ENCODE data around the gene TMEM87B.

The TMEM87B gene

GRCh38 chr2:112059671-112060070 is 4.6 kb downstream of the TMEM87B start:
- TF ChIP-seq EZH2 (IDR thresholded peaks at IDR 0.05; ENCODE audit: borderline replicate concordance, low read length): no peak
- TF ChIP-seq, protein P1, sequence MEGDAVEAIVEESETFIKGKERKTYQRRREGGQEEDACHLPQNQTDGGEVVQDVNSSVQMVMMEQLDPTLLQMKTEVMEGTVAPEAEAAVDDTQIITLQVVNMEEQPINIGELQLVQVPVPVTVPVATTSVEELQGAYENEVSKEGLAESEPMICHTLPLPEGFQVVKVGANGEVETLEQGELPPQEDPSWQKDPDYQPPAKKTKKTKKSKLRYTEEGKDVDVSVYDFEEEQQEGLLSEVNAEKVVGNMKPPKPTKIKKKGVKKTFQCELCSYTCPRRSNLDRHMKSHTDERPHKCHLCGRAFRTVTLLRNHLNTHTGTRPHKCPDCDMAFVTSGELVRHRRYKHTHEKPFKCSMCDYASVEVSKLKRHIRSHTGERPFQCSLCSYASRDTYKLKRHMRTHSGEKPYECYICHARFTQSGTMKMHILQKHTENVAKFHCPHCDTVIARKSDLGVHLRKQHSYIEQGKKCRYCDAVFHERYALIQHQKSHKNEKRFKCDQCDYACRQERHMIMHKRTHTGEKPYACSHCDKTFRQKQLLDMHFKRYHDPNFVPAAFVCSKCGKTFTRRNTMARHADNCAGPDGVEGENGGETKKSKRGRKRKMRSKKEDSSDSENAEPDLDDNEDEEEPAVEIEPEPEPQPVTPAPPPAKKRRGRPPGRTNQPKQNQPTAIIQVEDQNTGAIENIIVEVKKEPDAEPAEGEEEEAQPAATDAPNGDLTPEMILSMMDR (IDR thresholded peaks at IDR 0.05; ENCODE audit: low read length): no peak
- H3K27me3 ChIP-seq (ENCODE audit: insufficient read depth, low read length): no peaks in the 10 kb centered on the region
- H3K9ac ChIP-seq (ENCODE audit: low read length): no peak overlapping the region
- H3K27ac ChIP-seq (ENCODE audit: low read depth, low read length, poor library complexity, severe bottlenecking): no peak overlapping the region
- peaks cover 14% of the 10 kb centered on the region for H3K79me2 ChIP-seq (ENCODE audit: insufficient read depth, low read length)
- no peaks in the 10 kb centered on the region for H3F3A ChIP-seq (ENCODE audit: insufficient read depth, low read length)
- H3K9me2 ChIP-seq (ENCODE audit: low read depth, low read length): no peaks in the 10 kb centered on the region
- H3K9me3 ChIP-seq (ENCODE audit: low read length): no peaks in the 10 kb centered on the region
- H2AFZ ChIP-seq (ENCODE audit: low read length): no peak overlapping the region
- peaks cover 15% of the 10 kb centered on the region for H3K4me1 ChIP-seq (ENCODE audit: insufficient read depth, low read length, severe bottlenecking)
- peaks cover 49% of the 10 kb centered on the region for H3K36me3 ChIP-seq (ENCODE audit: insufficient read depth, low read length)
- no peaks in the 10 kb centered on the region for H4K20me1 ChIP-seq (ENCODE audit: insufficient read depth, low read length)
- H3K4me2 ChIP-seq (ENCODE audit: low read length): no peak overlapping the region
- H3K4me3 ChIP-seq (ENCODE audit: low read depth, low read length, poor library complexity, severe bottlenecking): no peak overlapping the region

GRCh38 chr2:112061299-112061698 is 6.2 kb downstream of the TMEM87B start:
- TF ChIP-seq EZH2 (IDR thresholded peaks at IDR 0.05; ENCODE audit: borderline replicate concordance, low read length): no peak
- TF ChIP-seq, protein P1 (IDR thresholded peaks at IDR 0.05; ENCODE audit: low read length): no peak
- Histone ChIP-seq H3K9me2 (ENCODE audit: low read depth, low read length) (no peaks in the 10 kb centered on the region), H3K36me3 (ENCODE audit: insufficient read depth, low read length) (peaks cover 65% of the 10 kb centered on the region), H3K9ac (ENCODE audit: low read length) (no peak overlapping the region), H3K4me1 (ENCODE audit: insufficient read depth, low read length, severe bottlenecking) (peaks cover 13% of the 10 kb centered on the region), H3K79me2 (ENCODE audit: insufficient read depth, low read length) (peaks cover 9% of the 10 kb centered on the region; the same call in 1 of the 2 replicates), H3K4me3 (ENCODE audit: low read depth, low read length, poor library complexity, severe bottlenecking) (no peak overlapping the region), H4K20me1 (ENCODE audit: insufficient read depth, low read length) (no peaks in the 10 kb centered on the region), H3K9me3 (ENCODE audit: low read length) (no peaks in the 10 kb centered on the region), H3K4me2 (ENCODE audit: low read length) (no peak overlapping the region), H2AFZ (ENCODE audit: low read length) (no peak overlapping the region), H3K27ac (ENCODE audit: low read depth, low read length, poor library complexity, severe bottlenecking) (no peak overlapping the region), H3K27me3 (ENCODE audit: insufficient read depth, low read length) (no peaks in the 10 kb centered on the region), H3F3A (ENCODE audit: insufficient read depth, low read length) (no peaks in the 10 kb centered on the region)

DNA sequence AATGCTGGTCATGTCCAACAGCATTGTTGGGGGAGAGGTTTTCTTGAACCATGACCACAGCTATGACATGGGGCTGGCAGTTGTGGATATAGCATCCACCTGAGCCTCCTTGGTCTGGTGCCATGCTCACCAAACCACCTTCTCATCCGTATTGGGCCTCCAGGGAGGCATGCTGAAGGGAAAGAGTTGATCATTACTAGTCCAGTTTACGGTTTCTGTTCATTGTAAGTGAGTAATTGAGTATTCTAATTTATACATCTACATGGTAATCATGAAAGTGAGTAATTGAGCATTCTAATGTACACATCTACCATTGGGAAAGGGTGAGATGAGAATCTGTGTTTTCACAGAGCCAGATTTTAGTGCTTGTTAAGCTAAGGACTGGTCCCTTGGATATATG is 6.8 kb downstream of the TMEM87B start:
- no peaks in the 10 kb centered on the region for H3K27me3 ChIP-seq (ENCODE audit: insufficient read depth, low read length)
- H3F3A ChIP-seq (ENCODE audit: insufficient read depth, low read length): no peaks in the 10 kb centered on the region
- H3K4me3 ChIP-seq (ENCODE audit: low read depth, low read length, poor library complexity, severe bottlenecking): no peak overlapping the region
- no peaks in the 10 kb centered on the region for H4K20me1 ChIP-seq (ENCODE audit: insufficient read depth, low read length)
- peaks cover 71% of the 10 kb centered on the region for H3K36me3 ChIP-seq (ENCODE audit: insufficient read depth, low read length)
- peaks cover 8% of the 10 kb centered on the region for H3K4me1 ChIP-seq (ENCODE audit: insufficient read depth, low read length, severe bottlenecking)
- H3K27ac ChIP-seq (ENCODE audit: low read depth, low read length, poor library complexity, severe bottlenecking): no peak overlapping the region
- H2AFZ ChIP-seq (ENCODE audit: low read length): no peak overlapping the region
- no peak overlapping the region for H3K4me2 ChIP-seq (ENCODE audit: low read length)
- TF ChIP-seq, protein P1 (IDR thresholded peaks at IDR 0.05; ENCODE audit: low read length): no peak
- TF ChIP-seq EZH2 (IDR thresholded peaks at IDR 0.05; ENCODE audit: borderline replicate concordance, low read length): no peak
- H3K9me3 ChIP-seq (ENCODE audit: low read length): no peaks in the 10 kb centered on the region
- H3K79me2 ChIP-seq (ENCODE audit: insufficient read depth, low read length): 0 out of 2 replicates have a peak, but pooled peaks cover 4% of the 10 kb centered on the region
- no peaks in the 10 kb centered on the region for H3K9me2 ChIP-seq (ENCODE audit: low read depth, low read length)
- no peak overlapping the region for H3K9ac ChIP-seq (ENCODE audit: low read length)
